Esophagus squamous epithelium (tissue), 5 donors: Measurements from ENCODE around the gene ECM2. TPM values are rescaled to one million over a fixed set of nuclear protein-coding genes. Genes with fewer than 3 reads are reported as not detected.

ENCODE experiments used
- DNase-seq: peaks from one replicate; lab custom pipeline; 2025; lab: John Stamatoyannopoulos, UW
- H3K27ac ChIP-seq, 4 donors: fragments of 200-600 bp; sonication (generic); one replicate each; pipeline ENCODE4 v1.5.1; 2016 to 2019; ENCODE audit warnings: mild to moderate bottlenecking in 1 of 4
- H3K27me3 ChIP-seq, 4 donors: fragments of 200-600 bp; sonication (generic); 1 replicate in 3 of 4; 2 replicates in 1 of 4; pipeline versions ENCODE4 v1.5.1 to v1.6.0; 2017 to 2021; ENCODE audit warnings: antibody characterized with exemption in 1 of 4
- H3K36me3 ChIP-seq, 3 donors: fragments of 200-600 bp; sonication (generic); one replicate each; pipeline ENCODE4 v1.5.1; 2016 to 2019
- H3K4me1 ChIP-seq, 3 donors: fragments of 200-600 bp; sonication (generic); one replicate each; pipeline ENCODE4 v1.5.1; 2017 to 2019
- H3K4me3 ChIP-seq, 4 donors: fragments of 200-600 bp; sonication (generic); 1 replicate in 3 of 4; 2 replicates in 1 of 4; pipeline ENCODE4 v1.5.1; 2016 to 2019; ENCODE audit warnings: mild to moderate bottlenecking in 2 of 4, moderate library complexity in 1 of 4
- H3K9me3 ChIP-seq, 3 donors: fragments of 200-600 bp; sonication (generic); one replicate each; pipeline ENCODE4 v1.5.1; 2016 to 2019
- POLR2A ChIP-seq, 4 donors: fragments of 450-650 bp; IDR thresholded peaks; one replicate each; pipeline ENCODE4 v1.6.1; 2017; ENCODE audit warnings: antibody characterized with exemption in 4 of 4, mild to moderate bottlenecking in 4 of 4, moderate library complexity in 3 of 4
- WGBS, 2 donors: methylation state at CpG; one replicate each; pipeline ENCODE4 v1.1.5; 2018; 5-methylcytosine and 5-hydroxymethylcytosine counted together
- intact Hi-C: fragments of 100-400 bp; cut with DNase I; formaldehyde crosslinking; loops from one replicate; pipeline ENCODE4 v1.15.0; 2022
- total RNA-seq, 4 donors: library from RNA; depleted of rRNA; stranded (reverse); fragments of >200 nt; gene quantifications; one replicate each; pipeline ENCODE4 v1.1.0, GENCODE V29; 2016
- TF ChIP-seq, protein P1 (sequence below), 6 experiments: fragments of 450-650 bp in 4 of 6; fragments of 200-600 bp in 2 of 6; sonication (generic) in 2 of 6; IDR thresholded peaks; one replicate each; pipeline ENCODE4 v1.5.1; 2016 to 2019; ENCODE audit warnings: antibody characterized with exemption in 6 of 6, mild to moderate bottlenecking in 4 of 6, moderate library complexity in 4 of 6
- donor health status: DM: yes; HTN: yes; CAD: no.

The ECM2 gene
- total RNA-seq, 4 donors from 2014 or later = 0.57 to 13.1 (median 3.5) TPM

DNA sequence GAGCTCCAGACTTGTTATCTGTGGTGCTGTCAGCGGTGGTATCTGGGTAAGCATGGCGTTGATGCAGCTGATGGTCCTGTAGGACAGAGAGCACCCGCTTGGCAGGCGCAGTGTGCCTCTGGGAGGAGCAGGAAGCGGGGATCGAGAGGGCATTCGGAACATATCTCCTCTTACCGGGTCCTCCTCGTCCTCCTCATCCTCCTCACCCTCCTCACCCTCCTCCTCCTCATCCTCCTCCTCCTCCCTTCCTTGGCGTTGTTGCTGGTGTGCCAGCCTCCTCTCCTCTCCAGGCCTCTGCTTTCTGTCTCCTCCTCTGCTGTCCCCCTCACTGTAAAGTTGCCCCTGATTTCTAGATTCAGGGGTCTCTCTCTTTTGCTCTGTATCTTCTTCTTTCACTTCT, 21.2 kb downstream of the ECM2 start:
- no peak for TF ChIP-seq POLR2A (IDR thresholded peaks at IDR 0.05)
- TF ChIP-seq, protein P1, sequence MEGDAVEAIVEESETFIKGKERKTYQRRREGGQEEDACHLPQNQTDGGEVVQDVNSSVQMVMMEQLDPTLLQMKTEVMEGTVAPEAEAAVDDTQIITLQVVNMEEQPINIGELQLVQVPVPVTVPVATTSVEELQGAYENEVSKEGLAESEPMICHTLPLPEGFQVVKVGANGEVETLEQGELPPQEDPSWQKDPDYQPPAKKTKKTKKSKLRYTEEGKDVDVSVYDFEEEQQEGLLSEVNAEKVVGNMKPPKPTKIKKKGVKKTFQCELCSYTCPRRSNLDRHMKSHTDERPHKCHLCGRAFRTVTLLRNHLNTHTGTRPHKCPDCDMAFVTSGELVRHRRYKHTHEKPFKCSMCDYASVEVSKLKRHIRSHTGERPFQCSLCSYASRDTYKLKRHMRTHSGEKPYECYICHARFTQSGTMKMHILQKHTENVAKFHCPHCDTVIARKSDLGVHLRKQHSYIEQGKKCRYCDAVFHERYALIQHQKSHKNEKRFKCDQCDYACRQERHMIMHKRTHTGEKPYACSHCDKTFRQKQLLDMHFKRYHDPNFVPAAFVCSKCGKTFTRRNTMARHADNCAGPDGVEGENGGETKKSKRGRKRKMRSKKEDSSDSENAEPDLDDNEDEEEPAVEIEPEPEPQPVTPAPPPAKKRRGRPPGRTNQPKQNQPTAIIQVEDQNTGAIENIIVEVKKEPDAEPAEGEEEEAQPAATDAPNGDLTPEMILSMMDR (IDR thresholded peaks at IDR 0.05) = no peak
- Histone ChIP-seq H3K9me3 (no peaks in the 10 kb centered on the region), H3K4me3 (no peak overlapping the region), H3K4me1 (peaks cover 0 to 6% (median 0%) of the 10 kb centered on the region in 3 donors), H3K27ac (no peak overlapping the region), H3K36me3 (no peaks in the 10 kb centered on the region), H3K27me3 (no peaks in the 10 kb centered on the region)
- no peak for DNase-seq
- WGBS, 2 donors = 90 to 92% methylated on average over 10 of the region's 10 CpGs
- intact Hi-C loops = no loop called here

DNA sequence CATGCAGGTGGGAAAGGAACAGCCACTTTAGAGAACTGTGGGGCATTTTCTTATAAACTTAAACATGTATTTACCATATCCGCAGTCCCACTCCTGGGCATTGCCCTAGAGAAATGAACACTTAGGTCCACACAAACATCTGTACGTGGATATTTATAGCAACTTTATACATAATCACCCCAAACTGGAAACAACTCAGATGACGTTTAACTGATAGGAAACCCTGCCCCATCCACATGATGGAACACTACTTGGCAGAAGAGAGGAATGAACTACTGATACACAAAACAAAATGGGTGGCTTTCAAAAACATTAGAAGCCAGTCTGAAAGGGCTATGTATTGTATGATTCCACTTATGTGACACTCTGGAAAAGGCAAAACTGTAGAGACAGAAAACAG, 22.4 kb downstream of the ECM2 start:
- no peak for TF ChIP-seq POLR2A (IDR thresholded peaks at IDR 0.05)
- TF ChIP-seq, protein P1 (IDR thresholded peaks at IDR 0.05) = no peak
- DNase-seq = no peak
- WGBS, 2 donors = 65 to 73% methylated on average over 2 to 3 of the region's 3 CpGs
- intact Hi-C loops = no loop called here
- no peaks in the 10 kb centered on the region for H3K36me3 ChIP-seq
- no peak overlapping the region for H3K4me3 ChIP-seq
- H3K9me3 ChIP-seq = no peaks in the 10 kb centered on the region
- no peaks in the 10 kb centered on the region for H3K27me3 ChIP-seq
- H3K27ac ChIP-seq = no peak overlapping the region
- peaks cover 0 to 13% (median 0%) of the 10 kb centered on the region in 3 donors for H3K4me1 ChIP-seq

DNA sequence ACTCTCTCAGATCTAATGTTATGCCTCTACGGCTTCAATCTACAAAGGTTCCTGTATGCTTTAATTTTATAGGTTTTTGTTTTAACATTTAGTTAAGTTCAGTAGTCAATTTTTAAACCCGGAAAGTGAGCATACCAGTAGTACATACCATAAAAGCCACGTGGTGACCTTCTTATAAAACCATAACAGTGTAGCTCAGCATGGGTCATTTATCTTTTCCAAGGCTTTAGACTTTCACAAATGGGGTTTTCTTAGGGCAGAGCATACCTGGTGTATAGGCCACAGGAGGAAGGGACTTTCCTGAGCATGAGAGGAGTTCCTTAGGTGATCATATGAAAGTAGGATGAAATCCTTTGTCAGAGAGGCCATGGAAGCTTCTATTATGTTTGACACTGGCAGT, 23.2 kb downstream of the ECM2 start:
- Histone ChIP-seq H3K27ac (no peak overlapping the region), H3K27me3 (no peaks in the 10 kb centered on the region), H3K36me3 (no peaks in the 10 kb centered on the region), H3K9me3 (no peaks in the 10 kb centered on the region), H3K4me1 (peaks cover 0 to 21% (median 7%) of the 10 kb centered on the region in 3 donors), H3K4me3 (no peak overlapping the region)
- no peak for DNase-seq
- 74 to 86% methylated on average over 3 of the region's 3 CpGs for WGBS, 2 donors
- no peak for TF ChIP-seq POLR2A (IDR thresholded peaks at IDR 0.05)
- TF ChIP-seq, protein P1 (IDR thresholded peaks at IDR 0.05) = no peak
- intact Hi-C loops = no loop called here

DNA sequence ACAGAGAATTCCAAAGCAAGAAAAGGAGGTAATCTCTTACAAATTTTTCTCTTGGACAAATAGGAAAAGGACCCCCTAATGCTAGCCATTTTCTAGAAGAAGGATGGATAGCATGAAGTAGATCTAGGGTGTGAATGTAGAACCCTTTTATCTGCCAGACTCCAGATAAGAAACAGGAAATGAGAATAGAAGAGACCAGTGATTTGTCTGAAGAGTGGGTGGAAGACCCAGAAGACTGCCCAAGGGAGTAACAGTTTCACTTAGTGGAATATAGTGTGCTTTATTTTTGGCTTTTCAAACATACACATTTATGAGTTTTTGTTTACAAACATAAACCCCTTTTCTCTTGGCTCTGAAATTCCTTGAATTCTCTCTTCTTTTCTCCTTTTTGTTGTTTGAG, 25.0 kb downstream of the ECM2 start:
- Histone ChIP-seq H3K4me1 (peaks cover 0 to 39% (median 21%) of the 10 kb centered on the region in 3 donors), H3K9me3 (no peaks in the 10 kb centered on the region), H3K27ac (no peak overlapping the region), H3K4me3 (no peak overlapping the region), H3K36me3 (no peaks in the 10 kb centered on the region), H3K27me3 (no peaks in the 10 kb centered on the region)
- TF ChIP-seq, protein P1 (IDR thresholded peaks at IDR 0.05) = no peak
- TF ChIP-seq POLR2A (IDR thresholded peaks at IDR 0.05) = no peak
- no peak for DNase-seq
- intact Hi-C loops = no loop called here

DNA sequence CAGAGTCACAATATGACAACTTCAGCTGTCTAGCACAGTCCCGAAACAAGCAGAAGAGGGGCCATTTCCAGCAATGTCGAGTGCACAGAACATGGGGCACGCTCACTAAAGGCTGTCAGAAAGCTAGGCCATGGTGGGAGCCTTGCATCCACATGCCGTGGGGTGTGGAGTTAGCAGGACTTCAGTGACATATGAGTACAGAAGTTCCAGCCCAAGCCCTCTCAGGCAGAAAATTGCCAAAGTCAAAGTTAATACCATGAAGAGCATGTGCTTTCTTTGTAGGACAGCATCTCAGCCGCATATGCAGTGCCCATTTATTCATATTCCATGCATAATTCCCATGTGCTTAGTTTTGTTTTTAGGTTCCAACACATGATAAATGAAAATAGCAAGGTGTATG, 26.7 kb downstream of the ECM2 start:
- Histone ChIP-seq H3K9me3 (no peaks in the 10 kb centered on the region), H3K27ac (no peak overlapping the region), H3K36me3 (no peaks in the 10 kb centered on the region), H3K27me3 (no peaks in the 10 kb centered on the region), H3K4me3 (no peak overlapping the region), H3K4me1 (peaks cover 4 to 56% (median 36%) of the 10 kb centered on the region in 3 donors)
- intact Hi-C loops = loop anchor here (10.0 kb wide), 1 partner anchor 86 kb away; no protein-coding TSS in a partner anchor
- TF ChIP-seq, protein P1 (IDR thresholded peaks at IDR 0.05) = no peak
- no peak for TF ChIP-seq POLR2A (IDR thresholded peaks at IDR 0.05)
- no peak for DNase-seq
- 84 to 97% methylated on average over 5 of the region's 5 CpGs for WGBS, 2 donors
